GM21528 (cell line): ENCODE results near the gene TRPC4AP.

ENCODE experiments used
- ATAC-seq: cut with Tn5 transposase; IDR thresholded peaks from one replicate; pipeline ENCODE4 v1.9.1; 2021; ENCODE audit warnings: mild to moderate bottlenecking, moderate library complexity; ENCODE audit not compliant: unreplicated experiment, low FRiP score

Gene TRPC4AP

DNA sequence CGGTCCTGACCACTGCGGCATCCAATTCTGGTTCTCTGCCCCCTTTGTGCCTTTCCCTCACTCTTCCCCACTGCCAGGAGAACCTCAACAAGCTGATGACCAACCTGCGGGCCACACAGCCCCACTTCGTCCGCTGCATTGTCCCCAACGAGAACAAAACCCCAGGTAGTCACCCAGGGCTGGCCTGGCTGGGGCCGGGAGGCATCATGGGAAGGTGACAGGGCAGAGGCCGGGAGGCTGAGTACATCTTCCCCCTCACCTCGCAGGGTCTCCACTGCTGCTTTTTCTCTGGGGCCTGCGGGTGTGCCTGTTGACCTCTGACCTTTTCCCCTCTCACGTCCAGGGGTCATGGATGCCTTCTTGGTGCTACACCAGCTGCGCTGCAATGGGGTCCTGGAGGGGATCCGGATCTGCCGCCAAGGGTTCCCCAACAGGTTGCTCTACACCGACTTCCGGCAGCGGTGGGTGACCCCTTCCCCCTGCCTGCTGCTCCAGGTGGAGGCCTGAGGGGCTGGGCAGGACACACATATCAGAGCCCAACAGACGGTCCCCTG is 101.9 kb downstream of the TRPC4AP start:
- ATAC-seq: no peak

GRCh38 chr20:34990231-34990630 is 102.4 kb downstream of the TRPC4AP start:
- no peak for ATAC-seq

GRCh38 chr20:34989670-34990069 is 102.9 kb downstream of the TRPC4AP start:
- no peak for ATAC-seq

DNA sequence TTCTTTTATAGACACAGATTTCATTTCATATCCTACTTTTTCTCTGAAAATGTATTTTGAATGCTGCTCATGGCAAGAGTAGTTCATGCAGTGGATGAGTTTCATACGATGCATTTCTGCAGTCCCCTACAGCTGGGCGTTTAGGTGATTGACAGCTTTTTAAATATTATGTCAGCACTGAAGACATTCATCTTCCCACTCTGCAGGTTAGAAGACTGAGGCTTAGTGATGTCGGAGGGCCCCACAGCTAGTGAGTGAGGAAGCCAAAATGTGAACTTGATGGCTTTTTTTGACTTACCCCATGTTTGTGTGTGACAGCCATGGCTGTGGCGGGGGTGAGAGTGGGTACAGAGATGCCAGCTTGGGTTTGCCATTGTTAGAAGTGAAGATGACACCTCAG is 103.5 kb downstream of the TRPC4AP start:
- no peak for ATAC-seq

- ATAC-seq: no peak
These were observed 104.4 kb downstream of the TRPC4AP start for GRCh38 chr20:34988191-34988540.

GRCh38 chr20:34987288-34988190 is 105.1 kb downstream of the TRPC4AP start:
- no peak for ATAC-seq

GRCh38 chr20:34986311-34987287 is 106.0 kb downstream of the TRPC4AP start:
- no peak for ATAC-seq

DNA sequence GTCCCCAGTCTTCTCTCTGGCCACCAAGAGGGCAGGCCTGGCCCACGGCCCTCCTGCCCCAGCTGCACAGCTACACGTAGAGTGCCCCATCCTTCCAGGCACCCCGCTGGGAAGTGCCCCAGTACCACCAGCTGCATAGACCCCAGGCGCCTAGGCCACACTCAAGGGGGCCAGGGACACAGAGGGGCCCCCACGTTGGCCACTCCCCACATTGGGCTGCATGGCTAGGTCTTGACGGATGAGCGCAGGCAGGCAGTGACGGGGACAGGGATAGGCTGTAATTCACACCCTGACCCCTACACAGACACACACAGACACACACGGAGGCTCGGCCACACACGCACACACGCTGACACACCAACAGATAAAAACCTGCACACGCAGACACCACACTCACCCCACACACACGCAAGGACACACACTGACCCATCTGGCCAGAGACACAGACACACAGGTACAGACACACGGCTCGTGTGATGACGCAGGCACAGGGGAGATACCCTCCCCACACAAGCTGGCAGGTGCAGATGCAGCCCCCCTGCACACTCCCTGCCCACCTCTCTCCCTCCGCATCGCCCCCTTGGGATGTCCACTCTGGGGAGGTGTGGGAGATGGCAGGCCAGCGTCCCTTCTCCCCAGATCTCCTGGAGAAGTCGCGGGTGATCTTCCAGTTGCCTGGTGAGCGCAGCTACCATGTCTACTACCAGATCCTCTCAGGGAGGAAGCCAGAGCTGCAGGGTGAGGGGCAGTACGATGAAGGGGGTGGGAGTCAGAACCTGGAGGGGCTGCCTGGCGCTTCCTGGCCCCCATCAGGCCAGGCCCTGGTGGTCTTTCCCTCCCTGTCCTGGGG is 106.9 kb downstream of the TRPC4AP start:
- ATAC-seq: no peak

GRCh38 chr20:34984756-34985261 is 107.8 kb downstream of the TRPC4AP start:
- no peak for ATAC-seq

DNA sequence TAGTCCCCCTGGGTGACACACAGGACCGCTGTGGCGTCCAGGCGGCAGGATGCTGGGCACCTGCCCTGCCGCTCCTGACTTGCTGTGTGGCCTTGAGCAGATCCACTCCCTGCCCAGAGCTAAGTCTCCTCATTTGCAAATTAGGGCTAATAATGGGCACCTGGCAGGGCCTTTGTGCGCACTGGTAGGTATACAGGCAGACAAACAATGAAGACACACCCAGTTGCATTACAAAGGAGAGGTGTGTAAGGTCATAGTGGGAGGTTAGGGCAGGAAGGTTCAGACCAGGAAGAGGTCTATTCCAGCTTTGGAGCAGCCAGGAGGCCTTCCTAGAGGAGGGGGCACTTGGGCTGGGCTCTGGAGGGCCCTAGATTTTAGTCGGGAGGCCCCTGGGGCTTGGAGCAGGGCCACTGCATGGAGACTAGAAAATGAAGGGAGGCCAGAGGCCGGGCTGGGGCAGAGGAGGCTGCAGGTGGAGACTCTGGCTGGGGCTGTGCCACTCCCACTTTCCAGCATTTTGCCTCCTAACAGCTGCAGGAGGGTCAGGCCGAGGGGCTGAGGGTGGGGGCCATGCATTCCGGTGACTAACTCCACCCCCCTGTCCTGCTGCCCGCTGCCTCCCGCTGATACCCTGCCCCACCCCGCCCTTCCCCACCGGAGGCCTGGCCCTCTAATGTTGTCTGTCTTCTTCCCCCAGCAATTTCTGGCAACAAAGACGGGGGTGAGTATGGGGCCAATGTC is 108.4 kb downstream of the TRPC4AP start:
- ATAC-seq: no peak

- no peak for ATAC-seq
These were observed 109.4 kb downstream of the TRPC4AP start for GRCh38 chr20:34983089-34983820.

DNA sequence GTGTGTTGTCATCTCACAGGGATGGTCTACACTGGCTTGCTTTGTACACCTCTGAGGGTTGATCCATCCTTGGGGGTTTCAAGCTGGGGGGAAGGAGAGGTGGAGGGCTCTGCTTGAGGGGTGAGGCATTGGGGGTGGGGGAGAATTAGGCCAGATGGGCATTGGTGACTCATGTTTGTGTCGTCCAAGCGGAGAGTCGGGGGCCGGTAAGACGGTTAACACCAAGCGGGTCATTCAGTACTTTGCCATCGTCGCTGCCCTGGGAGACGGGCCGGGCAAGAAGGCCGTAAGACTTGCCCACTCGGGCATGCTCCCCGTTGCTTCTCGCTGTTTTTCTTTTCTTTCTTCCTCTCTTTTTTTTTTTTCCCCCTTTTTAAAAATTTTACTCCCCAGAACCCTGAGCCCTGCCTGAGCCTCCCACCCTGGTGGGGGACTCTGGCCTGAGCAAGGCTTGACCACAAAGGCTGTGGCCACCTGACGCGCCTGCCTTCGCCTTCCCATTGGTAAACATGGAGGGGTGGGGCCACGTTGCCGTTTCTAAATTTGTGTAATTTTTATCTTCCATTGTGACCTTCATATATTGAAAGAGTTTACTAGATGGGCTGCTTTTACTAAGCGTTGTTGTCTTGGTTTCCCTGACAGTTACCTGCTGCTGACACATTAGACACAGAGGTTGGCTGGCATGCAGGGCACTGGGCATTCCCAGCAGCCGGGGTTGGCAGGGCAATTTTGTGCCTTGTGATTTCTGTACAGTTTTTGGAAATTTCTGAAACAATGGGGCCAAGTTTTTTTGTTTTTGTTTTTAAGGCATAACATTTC is 110.1 kb downstream of the TRPC4AP start:
- no peak for ATAC-seq

- ATAC-seq: no peak
These were observed 111.9 kb downstream of the TRPC4AP start for GRCh38 chr20:34980543-34981233.

DNA sequence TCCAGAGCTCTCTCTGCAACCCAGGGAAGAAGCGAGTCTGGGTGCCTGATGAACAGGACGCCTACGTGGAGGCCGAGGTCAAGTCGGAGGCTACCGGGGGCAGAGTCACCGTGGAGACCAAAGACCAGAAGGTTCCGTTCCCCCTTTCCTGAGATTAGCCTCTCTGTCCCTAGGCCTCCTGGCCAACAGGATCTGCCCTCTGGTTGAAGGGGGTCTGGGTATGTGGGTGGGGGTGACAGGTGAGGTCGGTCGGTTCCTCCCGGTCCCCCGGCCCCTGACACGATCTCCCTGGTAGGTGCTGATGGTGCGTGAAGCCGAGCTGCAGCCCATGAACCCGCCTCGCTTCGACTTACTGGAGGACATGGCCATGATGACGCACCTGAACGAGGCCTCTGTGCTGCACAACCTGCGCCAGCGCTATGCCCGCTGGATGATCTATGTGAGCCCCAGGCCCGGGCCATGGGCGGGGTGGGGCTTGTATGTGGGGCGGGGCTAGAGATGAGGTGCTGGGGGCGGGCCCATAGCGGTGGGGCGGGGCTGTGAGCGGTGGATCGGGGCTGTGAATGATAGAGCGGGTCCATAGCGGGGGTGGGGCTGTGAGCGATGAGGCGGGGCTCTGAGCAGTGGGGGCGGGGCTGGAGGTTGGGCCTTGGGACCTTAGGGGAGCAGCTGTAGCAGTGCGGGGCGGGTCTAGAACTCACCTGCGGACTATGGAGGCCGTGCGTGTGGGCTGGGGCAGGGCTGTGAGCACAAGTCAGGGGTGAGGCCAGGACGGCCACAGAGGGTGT is 113.0 kb downstream of the TRPC4AP start:
- ATAC-seq: no peak

DNA sequence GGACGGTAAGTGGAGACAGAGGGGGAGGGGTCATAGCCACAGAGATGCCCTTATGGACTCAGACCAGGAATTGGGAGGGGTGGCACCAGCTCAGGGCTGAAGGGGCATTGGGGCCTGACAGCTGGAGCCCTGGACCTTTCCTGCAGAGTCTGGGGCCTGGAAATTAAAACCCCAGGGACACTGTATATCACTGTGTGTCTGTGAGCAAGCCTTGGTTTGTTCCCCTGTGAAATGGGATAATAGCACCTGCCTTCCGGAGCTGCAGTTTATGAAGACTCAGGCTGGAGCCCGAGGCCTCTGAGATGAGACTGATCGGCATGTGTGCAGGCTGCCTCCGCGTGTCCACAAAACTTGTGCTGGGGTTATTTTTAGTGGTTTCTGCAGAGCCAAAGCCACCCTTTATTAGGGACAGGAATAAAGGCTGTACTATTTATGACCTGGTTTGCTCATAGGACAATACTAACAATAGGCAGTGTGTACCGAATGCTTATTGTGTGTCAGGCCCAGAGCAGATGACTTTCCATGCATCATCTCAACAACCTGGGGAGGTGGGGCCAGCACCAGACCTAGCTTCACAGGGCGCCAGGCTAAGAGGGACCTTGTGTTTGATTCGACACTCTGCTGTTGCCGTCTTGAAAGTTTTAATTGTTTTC is 114.4 kb downstream of the TRPC4AP start:
- no peak for ATAC-seq
